GM12891 (cell line): ENCODE data around the gene IL1RAPL2.

ENCODE experiments used
- POLR2A ChIP-seq: IDR thresholded peaks from 2 replicates; pipeline ENCODE4 v1.6.1; 2011; ENCODE audit warnings: low read depth, low read length, control low read depth
- POLR2AphosphoS5 ChIP-seq: IDR thresholded peaks from 2 replicates; pipeline ENCODE4 v1.6.1; 2011; ENCODE audit warnings: low read depth, low read length, control low read depth
- SPI1 ChIP-seq: IDR thresholded peaks from 2 replicates; pipeline ENCODE4 v1.6.1; 2011; ENCODE audit warnings: low read depth, low read length, control low read depth
- TAF1 ChIP-seq: IDR thresholded peaks from 2 replicates; pipeline ENCODE4 v1.6.1; 2011; ENCODE audit warnings: low read depth, low read length, control low read depth

GRCh38 chrX:105634180-105634579 is 1068.2 kb downstream of the IL1RAPL2 start:
- no peak for TF ChIP-seq POLR2A
- TF ChIP-seq POLR2AphosphoS5: no peak
- TF ChIP-seq TAF1: no peak
- TF ChIP-seq SPI1: no peak
